HCT116 (cell line): ENCODE data around the gene SARS1. TPM values are rescaled to one million over a fixed set of nuclear protein-coding genes. Genes with fewer than 3 reads are reported as not detected.
A peak's percentile ranks its signal among the peaks of the same experiment; 100 is the strongest.

ENCODE experiments used
- ATAC-seq: fragments of 200-7000 bp; cut with Tn5 transposase; 2 replicates; pipeline ENCODE4 v1.9.1; 2020; ENCODE audit warnings: mild to moderate bottlenecking, moderate library complexity
- BruUV-seq: library from RNA; stranded (reverse); fragments of 400-500 nt; replicated peaks from 2 replicates; lab custom pipeline; 2021; lab: Mats Ljungman, UMichigan
- CTCF ChIA-PET: fragments of 300-600 bp; sonication (Branson Sonifier 250); formaldehyde crosslinking; loops from one replicate; lab custom pipeline; 2021; ENCODE audit warnings: antibody characterized with exemption; lab: Charles Lee
- POLR2A ChIA-PET: fragments of 300-600, 350-600 bp; sonication (Branson Sonifier 250); formaldehyde crosslinking; loops from one replicate; lab custom pipeline; 2021; ENCODE audit warnings: antibody characterized with exemption; lab: Charles Lee
- RAD21 ChIA-PET, 2 experiments: fragments of 300-600 bp; sonication (Branson Sonifier 250); formaldehyde crosslinking; loops; one replicate each; lab custom pipeline; 2023; ENCODE audit warnings: low total read pairs in 2 of 2; ENCODE audit not compliant: uncharacterized antibody in 2 of 2, unreplicated experiment in 2 of 2, low non-redundant PET in 1 of 2; lab: Charles Lee
- DNase-seq: peaks from one replicate; pipeline ENCODE4 v3.0.0-alpha.2; 2010; ENCODE audit warnings: low read depth, low spot score
- H2AFZ ChIP-seq: fragments of 200-600 bp; shearing (Covaris generic), sonication (generic); 2 replicates; pipeline ENCODE4 v1.6.1; 2017; ENCODE audit warnings: low read depth, mixed run types, mixed read lengths, antibody characterized with exemption, low read length; ENCODE audit not compliant: poor library complexity, severe bottlenecking
- H3K27ac ChIP-seq: 2 replicates; pipeline ENCODE4 v1.5.1; 2012; ENCODE audit warnings: low read depth, low read length
- H3K27me3 ChIP-seq: fragments of 200-600 bp; sonication (generic); 2 replicates; pipeline ENCODE4 v1.6.1; 2016; ENCODE audit warnings: mixed run types, low read length, mixed read lengths; ENCODE audit not compliant: insufficient read depth
- H3K36me3 ChIP-seq, 2 experiments: fragments of 200-500 bp in 1 of 2; fragments of 200-600 bp in 1 of 2; sonication (Bioruptor generic) in 1 of 2; sonication (generic) in 1 of 2; 2 replicates each; pipeline versions ENCODE4 v1.5.1 to v1.6.1; 2014 to 2016; ENCODE audit warnings: low read length in 2 of 2, inconsistent platforms in 1 of 2, mixed read lengths in 1 of 2, mixed run types in 1 of 2; ENCODE audit not compliant: insufficient read depth in 2 of 2, control insufficient read depth in 1 of 2
- H3K4me1 ChIP-seq, 2 experiments: fragments of 200-600 bp in 1 of 2; sonication (generic) in 1 of 2; 2 replicates each; pipeline versions ENCODE4 v1.5.1 to v1.6.1; 2012 to 2017; ENCODE audit warnings: low read length in 2 of 2, inconsistent platforms in 1 of 2, mild to moderate bottlenecking in 1 of 2, mixed read lengths in 1 of 2, mixed run types in 1 of 2, moderate library complexity in 1 of 2; ENCODE audit not compliant: insufficient read depth in 2 of 2, control insufficient read depth in 1 of 2
- H3K4me2 ChIP-seq: fragments of 200-600 bp; sonication (generic); 2 replicates; pipeline ENCODE4 v1.6.1; 2017; ENCODE audit warnings: mixed run types, low read length, mixed read lengths
- H3K4me3 ChIP-seq, 2 experiments: fragments of 200-600 bp in 1 of 2; sonication (generic) in 1 of 2; replicated peaks in 1 of 2; 2 replicates each; pipeline ENCODE4 v1.5.1; 2011 to 2016; ENCODE audit warnings: low read length in 2 of 2, control low read depth in 1 of 2, low read depth in 1 of 2, mild to moderate bottlenecking in 1 of 2, mixed read lengths in 1 of 2, mixed run types in 1 of 2
- H3K79me2 ChIP-seq: fragments of 200-600 bp; sonication (generic); 2 replicates; pipeline ENCODE4 v1.6.1; 2017; ENCODE audit warnings: mild to moderate bottlenecking, mixed run types, low read length, moderate library complexity, mixed read lengths; ENCODE audit not compliant: insufficient read depth
- H3K9ac ChIP-seq: fragments of 200-600 bp; sonication (generic); 2 replicates; pipeline ENCODE4 v1.6.1; 2016; ENCODE audit warnings: low read length, mixed read lengths
- H3K9me2 ChIP-seq: fragments of 200-600 bp; sonication (generic), shearing (Covaris generic); 2 replicates; pipeline ENCODE4 v1.6.1; 2017; ENCODE audit warnings: mixed run types, mild to moderate bottlenecking, moderate library complexity; ENCODE audit not compliant: insufficient read depth
- H3K9me3 ChIP-seq, 2 experiments: fragments of 200-500 bp in 1 of 2; fragments of 200-600 bp in 1 of 2; sonication (Bioruptor generic) in 1 of 2; sonication (generic) in 1 of 2; 2 replicates each; pipeline ENCODE4 v1.6.1; 2014 to 2017; ENCODE audit warnings: low read length in 2 of 2, mixed read lengths in 2 of 2, inconsistent platforms in 1 of 2, low read depth in 1 of 2, mild to moderate bottlenecking in 1 of 2, mixed run types in 1 of 2, moderate library complexity in 1 of 2; ENCODE audit not compliant: control insufficient read depth in 1 of 2, insufficient read depth in 1 of 2
- H4K20me1 ChIP-seq: fragments of 200-600 bp; sonication (generic), shearing (Covaris generic); 2 replicates; pipeline ENCODE4 v1.6.1; 2017; ENCODE audit warnings: mixed run types, mild to moderate bottlenecking, moderate library complexity; ENCODE audit not compliant: insufficient read depth
- CBX3 ChIP-seq: IDR thresholded peaks from 2 replicates; pipeline ENCODE4 v1.6.1; 2012; ENCODE audit warnings: low read depth
- CTCF ChIP-seq, 3 experiments: fragments of 200-600 bp in 1 of 3; sonication (generic) in 1 of 3; IDR thresholded peaks in 2 of 3; conservative IDR thresholded peaks in 1 of 3; 2 replicates each; pipeline ENCODE4 v1.5.1; 2012 to 2017; ENCODE audit warnings: low read depth in 2 of 3, low read length in 2 of 3, antibody characterized with exemption in 1 of 3, borderline replicate concordance in 1 of 3, control low read depth in 1 of 3, mild to moderate bottlenecking in 1 of 3, mixed read lengths in 1 of 3, mixed run types in 1 of 3, moderate library complexity in 1 of 3; ENCODE audit not compliant: insufficient read depth in 1 of 3
- EZH2phosphoT487 ChIP-seq: fragments of 200-600 bp; IDR thresholded peaks from 2 replicates; pipeline ENCODE4 v1.6.1; 2018; ENCODE audit warnings: antibody characterized with exemption, borderline replicate concordance
- FOSL1 ChIP-seq: IDR thresholded peaks from 2 replicates; pipeline ENCODE4 v1.6.1; 2012; ENCODE audit warnings: low read depth
- POLR2AphosphoS5 ChIP-seq: IDR thresholded peaks from 2 replicates; pipeline ENCODE4 v1.6.1; 2011; ENCODE audit warnings: mild to moderate bottlenecking, low read depth, low read length, moderate library complexity
- RAD21 ChIP-seq: IDR thresholded peaks from 2 replicates; pipeline ENCODE4 v1.6.1; 2012; ENCODE audit warnings: low read depth, mild to moderate bottlenecking
- SIN3A ChIP-seq: IDR thresholded peaks from 2 replicates; pipeline ENCODE4 v1.6.1; 2012; ENCODE audit warnings: low read depth
- SP1 ChIP-seq: IDR thresholded peaks from 2 replicates; pipeline ENCODE4 v1.6.1; 2012; ENCODE audit warnings: low read depth
- SRF ChIP-seq: IDR thresholded peaks from 2 replicates; pipeline ENCODE4 v1.6.1; 2012; ENCODE audit warnings: low read depth
- YY1 ChIP-seq: IDR thresholded peaks from 2 replicates; pipeline ENCODE4 v1.6.1; 2011; ENCODE audit warnings: low read length, low read depth, moderate library complexity, mild to moderate bottlenecking; ENCODE audit not compliant: insufficient replicate concordance; ENCODE audit errors: extremely low read depth
- intact Hi-C: fragments of 100-400 bp; cut with micrococcal nuclease; formaldehyde crosslinking; loops from 2 replicates; pipeline ENCODE4 v1.10.0; 2022
- total RNA-seq: library from RNA; stranded (reverse); gene quantifications from one replicate; pipeline ENCODE4 v1.2.1, GENCODE V29; 2021; ENCODE audit not compliant: unreplicated experiment
- TF ChIP-seq, protein P1 (sequence below): IDR thresholded peaks from 2 replicates; pipeline ENCODE4 v1.6.1; 2011; ENCODE audit warnings: mild to moderate bottlenecking, low read length, moderate library complexity; ENCODE audit not compliant: insufficient replicate concordance; ENCODE audit errors: extremely low read depth

Gene SARS1
- total RNA-seq, 1 experiment from 2014 or later = 206 TPM

GRCh38 chr1:109247401-109248365 is 34.0 kb downstream of the SARS1 start:
- peaks cover 5 to 14% of the 10 kb centered on the region in 2 experiments; a peak in 3 of 4 replicates for H3K4me1 ChIP-seq
- H3K4me2 ChIP-seq = no peak overlapping the region
- CTCF ChIA-PET = interaction anchor here (1.0 kb wide), 1 partner anchor 8 kb away, joined by 3 read pairs; no protein-coding TSS in a partner anchor
- BruUV-seq = no TSS peak
- intact Hi-C loops = no loop called here
- H3K36me3 ChIP-seq = no peaks in the 10 kb centered on the region
- no peaks in the 10 kb centered on the region for H3K79me2 ChIP-seq
- DNase-seq (no peak), ATAC-seq (no peak)
- no peaks in the 10 kb centered on the region for H3K9me3 ChIP-seq
- POLR2A ChIA-PET = interaction anchor here (1.1 kb wide), 1 partner anchor 9 kb away, joined by 3 read pairs; no protein-coding TSS in a partner anchor
- no peak overlapping the region for H2AFZ ChIP-seq
- H3K9me2 ChIP-seq = no peaks in the 10 kb centered on the region
- TF ChIP-seq POLR2AphosphoS5 (no peak), SRF (no peak), YY1 (no peak), RAD21 (no peak)
- RAD21 ChIA-PET = no interaction called here
- no peaks in the 10 kb centered on the region for H4K20me1 ChIP-seq
- no peak overlapping the region for H3K9ac ChIP-seq
- H3K27ac ChIP-seq = no peak overlapping the region
- no peak overlapping the region for H3K4me3 ChIP-seq
- H3K27me3 ChIP-seq = no peaks in the 10 kb centered on the region

- Histone ChIP-seq H3K9me2 (no peaks in the 10 kb centered on the region), H3K27me3 (no peaks in the 10 kb centered on the region), H3K4me2 (no peak overlapping the region), H3K4me1 (peaks cover 5 to 14% of the 10 kb centered on the region in 2 experiments; a peak in 3 of 4 replicates), H3K9me3 (no peaks in the 10 kb centered on the region), H3K4me3 (no peak overlapping the region), H4K20me1 (no peaks in the 10 kb centered on the region), H3K9ac (no peak overlapping the region), H3K79me2 (no peaks in the 10 kb centered on the region), H3K27ac (no peak overlapping the region), H3K36me3 (no peaks in the 10 kb centered on the region), H2AFZ (peak overlapping the region; percentile 59)
- CTCF ChIA-PET = interaction anchor here (1.0 kb wide), 1 partner anchor 9 kb away, joined by 3 read pairs; no protein-coding TSS in a partner anchor
- TF ChIP-seq YY1 (no peak), SIN3A (no peak), CTCF (IDR thresholded peaks at IDR 0.05 in 2 of 3, conservative IDR thresholded peaks at IDR 0.05 in 1 of 3; ENCODE audit: borderline replicate concordance in 1 of 3, insufficient read depth in 1 of 3, low read depth in 2 of 3, low read length in 2 of 3) (no peak), CBX3 (no peak), EZH2phosphoT487 (no peak), SP1 (no peak), FOSL1 (no peak)
- TF ChIP-seq, protein P1, sequence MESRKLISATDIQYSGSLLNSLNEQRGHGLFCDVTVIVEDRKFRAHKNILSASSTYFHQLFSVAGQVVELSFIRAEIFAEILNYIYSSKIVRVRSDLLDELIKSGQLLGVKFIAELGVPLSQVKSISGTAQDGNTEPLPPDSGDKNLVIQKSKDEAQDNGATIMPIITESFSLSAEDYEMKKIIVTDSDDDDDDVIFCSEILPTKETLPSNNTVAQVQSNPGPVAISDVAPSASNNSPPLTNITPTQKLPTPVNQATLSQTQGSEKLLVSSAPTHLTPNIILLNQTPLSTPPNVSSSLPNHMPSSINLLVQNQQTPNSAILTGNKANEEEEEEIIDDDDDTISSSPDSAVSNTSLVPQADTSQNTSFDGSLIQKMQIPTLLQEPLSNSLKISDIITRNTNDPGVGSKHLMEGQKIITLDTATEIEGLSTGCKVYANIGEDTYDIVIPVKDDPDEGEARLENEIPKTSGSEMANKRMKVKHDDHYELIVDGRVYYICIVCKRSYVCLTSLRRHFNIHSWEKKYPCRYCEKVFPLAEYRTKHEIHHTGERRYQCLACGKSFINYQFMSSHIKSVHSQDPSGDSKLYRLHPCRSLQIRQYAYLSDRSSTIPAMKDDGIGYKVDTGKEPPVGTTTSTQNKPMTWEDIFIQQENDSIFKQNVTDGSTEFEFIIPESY = no peak
- intact Hi-C loops = no loop called here
- POLR2A ChIA-PET = interaction anchor here (1.1 kb wide), 1 partner anchor 8 kb away, joined by 3 read pairs; no protein-coding TSS in a partner anchor
- DNase-seq (no peak), ATAC-seq (no peak)
- RAD21 ChIA-PET = no interaction called here
- no TSS peak for BruUV-seq
Observed at GRCh38 chr1:109248444-109248796, 34.7 kb downstream of the SARS1 start.
